Naive thymus-derived CD4-positive, alpha-beta T cell (primary cell): ENCODE results near the gene SUCO. TPM values are rescaled to one million over a fixed set of nuclear protein-coding genes. Genes with fewer than 3 reads are reported as not detected.

Experiments
- ATAC-seq: fragments of 150-1000 bp; cut with Tn5 transposase; 2 replicates; pipeline ENCODE4 v1.10.0; 2021; ENCODE audit warnings: mild to moderate bottlenecking, moderate library complexity
- CTCF ChIA-PET: fragments of 350-600 bp; sonication (Branson Sonifier 250); formaldehyde crosslinking; loops from one replicate; lab custom pipeline; 2021; ENCODE audit warnings: antibody characterized with exemption; lab: Charles Lee
- POLR2A ChIA-PET: fragments of 350-600 bp; sonication (Branson Sonifier 250); formaldehyde crosslinking; loops from one replicate; lab custom pipeline; 2021; ENCODE audit warnings: antibody characterized with exemption, inconsistent platforms; lab: Charles Lee
- DNase-seq, 9 donors: peaks; one replicate each; pipeline versions ENCODE4 v3.0.0 to v3.0.0-alpha.2; 2020 to 2022; ENCODE audit warnings: mixed read lengths in 1 of 9
- H3K27ac ChIP-seq: one replicate; pipeline ENCODE4 v1.7.0; 2013; ENCODE audit warnings: mild to moderate bottlenecking, low read depth, low read length, moderate library complexity
- H3K27me3 ChIP-seq, 2 donors: one replicate each; pipeline ENCODE4 v1.7.0; 2013; ENCODE audit warnings: low read length in 2 of 2, mild to moderate bottlenecking in 2 of 2, moderate library complexity in 2 of 2; ENCODE audit not compliant: control insufficient read depth in 2 of 2, insufficient read depth in 2 of 2
- H3K36me3 ChIP-seq, 3 experiments: 1 replicate in 2 of 3; 2 replicates in 1 of 3; pipeline ENCODE4 v1.7.0; 2013; ENCODE audit warnings: low read length in 3 of 3, mild to moderate bottlenecking in 3 of 3, moderate library complexity in 1 of 3; ENCODE audit not compliant: insufficient read depth in 3 of 3, control insufficient read depth in 2 of 3
- H3K4me1 ChIP-seq, 2 donors: one replicate each; pipeline ENCODE4 v1.7.0; 2013; ENCODE audit warnings: low read length in 2 of 2, mild to moderate bottlenecking in 2 of 2, moderate library complexity in 1 of 2; ENCODE audit not compliant: control insufficient read depth in 2 of 2, insufficient read depth in 2 of 2
- H3K4me3 ChIP-seq: 2 replicates; pipeline ENCODE4 v1.7.0; 2013; ENCODE audit warnings: mild to moderate bottlenecking, low read length
- H3K9me3 ChIP-seq, 3 experiments: 1 replicate in 2 of 3; 2 replicates in 1 of 3; pipeline ENCODE4 v1.7.0; 2013; ENCODE audit warnings: low read length in 3 of 3; ENCODE audit not compliant: control insufficient read depth in 2 of 3
- H3K27ac Mint-ChIP-seq, 9 donors: one replicate each; pipeline ENCODE4 v1.8.0; 2020 to 2022; ENCODE audit warnings: mixed read lengths in 9 of 9, mild to moderate bottlenecking in 8 of 9, moderate library complexity in 5 of 9, inconsistent platforms in 2 of 9
- H3K27me3 Mint-ChIP-seq, 5 donors: one replicate each; pipeline ENCODE4 v1.8.0; 2021 to 2022; ENCODE audit warnings: mixed read lengths in 5 of 5, mild to moderate bottlenecking in 1 of 5
- H3K36me3 Mint-ChIP-seq, 5 donors: one replicate each; pipeline ENCODE4 v1.8.0; 2020 to 2022; ENCODE audit warnings: mixed read lengths in 5 of 5, mild to moderate bottlenecking in 3 of 5, inconsistent platforms in 1 of 5
- H3K4me1 Mint-ChIP-seq, 7 donors: one replicate each; pipeline ENCODE4 v1.8.0; 2020 to 2022; ENCODE audit warnings: mixed read lengths in 7 of 7, mild to moderate bottlenecking in 3 of 7, inconsistent platforms in 1 of 7
- H3K4me3 Mint-ChIP-seq, 10 donors: one replicate each; pipeline ENCODE4 v1.8.0; 2020 to 2022; ENCODE audit warnings: mild to moderate bottlenecking in 10 of 10, mixed read lengths in 10 of 10, moderate library complexity in 6 of 10, inconsistent platforms in 2 of 10
- H3K9me3 Mint-ChIP-seq, 11 donors: one replicate each; pipeline ENCODE4 v1.8.0; 2020 to 2022; ENCODE audit warnings: mixed read lengths in 11 of 11, mild to moderate bottlenecking in 4 of 11, inconsistent platforms in 1 of 11, moderate library complexity in 1 of 11
- intact Hi-C, 2 donors: fragments of 100-400 bp; cut with micrococcal nuclease; formaldehyde crosslinking; loops; one replicate each; pipeline ENCODE4 v1.15.1; 2023
- polyA plus RNA-seq, 2 donors: library from polyadenylated mRNA; unstranded; fragments of 300-500 nt; fragmentation: Illumina TruSeq; gene quantifications; one replicate each; pipeline ENCODE4 v1.2.3, GENCODE V29; 2021
- total RNA-seq, 6 experiments: library from RNA in 5 of 6; stranded (reverse) in 5 of 6; gene quantifications; 1 replicate in 5 of 6; 2 replicates in 1 of 6; pipeline ENCODE4 v1.2.3 and lab custom pipeline; 2021 to 2026

SUCO gene
- total and polyA plus RNA-seq, 7 experiments from 2014 or later: 13.6 to 95.0 (median 71.9) TPM

DNA sequence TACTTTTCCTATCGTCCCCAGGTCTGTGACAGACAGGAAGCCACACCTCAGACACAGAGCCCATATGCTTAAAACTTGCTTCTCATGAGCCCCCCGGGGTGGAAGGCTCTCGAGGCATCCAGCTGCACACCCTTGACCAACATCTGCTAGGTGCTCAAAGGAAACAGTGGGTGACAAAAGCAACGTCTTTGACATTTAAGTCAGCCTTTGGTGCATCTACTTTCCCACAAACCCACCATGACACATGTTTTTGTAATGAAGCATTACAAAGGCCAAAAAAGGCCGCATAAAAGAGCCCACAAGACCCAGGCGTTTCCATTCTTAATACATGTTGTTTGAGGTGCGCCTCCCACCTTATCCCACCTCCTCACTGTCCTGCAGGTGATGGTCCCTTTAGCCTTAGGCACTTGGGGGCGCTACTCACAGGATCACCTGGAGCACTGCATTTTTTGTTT lies 114.2 kb downstream of the SUCO start:
- Histone ChIP-seq H3K36me3 (no peaks in the 10 kb centered on the region), H3K27ac (no peak overlapping the region), H3K27me3 (no peaks in the 10 kb centered on the region), H3K9me3 (no peaks in the 10 kb centered on the region), H3K4me3 (no peak overlapping the region), H3K4me1 (peaks cover 33 to 35% of the 10 kb centered on the region in 2 donors)
- CTCF ChIA-PET: interaction anchor here (1.3 kb wide), 1 partner anchor 72 kb away, joined by 3 read pairs; no protein-coding TSS in a partner anchor
- Mint-ChIP-seq H3K9me3 (peaks cover 0 to 1% (median 0%) of the 10 kb centered on the region in 11 donors), H3K36me3 (peaks cover 0 to 8% (median 0%) of the 10 kb centered on the region in 5 donors), H3K4me3 (peak overlapping the region in 4 of 10 donors; percentile 11 to 34 (median 27)), H3K4me1 (peaks cover 35 to 61% (median 53%) of the 10 kb centered on the region in 7 donors), H3K27me3 (peaks cover 0 to 31% (median 0%) of the 10 kb centered on the region in 5 donors), H3K27ac (peak overlapping the region in 4 of 9 donors; percentile 3 to 57 (median 34))
- POLR2A ChIA-PET: interaction anchor here (0.7 to 1.1 kb wide), 4 partner anchors 9 to 829 kb away, joined by 3 read pairs; no protein-coding TSS in a partner anchor
- peak in 2 of 9 donors; percentile 12 to 51 for DNase-seq
- intact Hi-C loops: loop anchor here in 1 of 2 donors (2.0 kb wide), 1 partner anchor 16 kb away; no protein-coding TSS in a partner anchor
- peak; percentile 53 for ATAC-seq

- peaks cover 32 to 52% (median 45%) of the 10 kb centered on the region in 7 donors for H3K4me1 Mint-ChIP-seq
- peak overlapping the region in 1 of 10 donors; percentile 8 for H3K4me3 Mint-ChIP-seq
- CTCF ChIA-PET: interaction anchor here (1.3 kb wide), 1 partner anchor 71 kb away, joined by 3 read pairs; no protein-coding TSS in a partner anchor
Observed at GRCh38 chr1:172647987-172648386, 115.0 kb downstream of the SUCO start.

DNA sequence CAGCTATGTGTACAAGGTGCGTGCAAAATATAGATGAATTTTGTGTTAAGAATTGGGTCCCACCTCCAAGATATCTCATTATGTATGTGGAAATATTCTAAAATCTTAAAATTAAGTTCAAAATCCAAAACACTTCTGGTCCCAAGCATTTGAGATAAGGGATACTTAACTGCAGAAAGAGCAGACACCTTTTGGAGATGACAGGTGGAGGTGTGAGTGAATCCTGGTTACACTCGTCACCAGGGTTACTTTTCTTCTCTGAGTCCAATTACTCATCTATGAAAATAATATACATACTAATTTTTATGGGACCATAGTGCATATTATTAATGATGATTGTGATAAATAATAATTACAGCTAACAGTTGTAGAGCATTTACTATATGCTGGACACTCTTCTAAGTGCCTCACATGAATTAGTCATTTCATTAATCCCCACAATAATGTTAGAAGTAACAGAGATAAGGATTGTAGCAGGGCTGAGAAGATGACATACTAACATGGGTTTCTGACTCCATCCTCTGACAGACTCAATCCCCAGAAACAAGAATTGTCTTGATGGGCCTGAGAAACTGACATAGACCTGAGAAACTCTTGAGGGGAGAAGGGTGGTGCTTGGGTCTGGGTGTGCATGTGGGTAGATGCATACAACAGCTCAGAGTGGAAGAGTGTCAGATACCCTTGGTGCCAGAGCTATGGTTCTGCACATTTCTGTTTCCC lies 117.7 kb downstream of the SUCO start:
- Histone ChIP-seq H3K9me3 (no peaks in the 10 kb centered on the region), H3K36me3 (no peaks in the 10 kb centered on the region), H3K4me1 (peaks cover 13 to 22% of the 10 kb centered on the region in 2 donors), H3K27ac (no peak overlapping the region), H3K27me3 (no peaks in the 10 kb centered on the region), H3K4me3 (no peak overlapping the region)
- no peak for DNase-seq
- POLR2A ChIA-PET: interaction anchor here (0.9 to 1.5 kb wide), 2 partner anchors 8 to 11 kb away, joined by 3 to 11 read pairs; partner anchors contain the start of gene FASLG
- Mint-ChIP-seq H3K36me3 (peaks cover 0 to 7% (median 0%) of the 10 kb centered on the region in 5 donors), H3K4me3 (no peak overlapping the region), H3K9me3 (peaks cover 0 to 6% (median 0%) of the 10 kb centered on the region in 11 donors), H3K27me3 (peaks cover 0 to 23% (median 0%) of the 10 kb centered on the region in 5 donors), H3K27ac (no peak overlapping the region), H3K4me1 (peaks cover 18 to 41% (median 35%) of the 10 kb centered on the region in 7 donors)
- intact Hi-C loops: no loop called here
- CTCF ChIA-PET: no interaction called here
- no peak for ATAC-seq

More at GRCh38 chr1:172647987-172648386, 115.0 kb downstream of the SUCO start:
- Histone ChIP-seq H3K36me3 (no peaks in the 10 kb centered on the region), H3K9me3 (no peaks in the 10 kb centered on the region), H3K27ac (no peak overlapping the region), H3K27me3 (no peaks in the 10 kb centered on the region), H3K4me3 (no peak overlapping the region), H3K4me1 (peaks cover 26 to 31% of the 10 kb centered on the region in 2 donors)
- DNase-seq (no peak), ATAC-seq (no peak)
- Mint-ChIP-seq H3K27me3 (peaks cover 0 to 30% (median 0%) of the 10 kb centered on the region in 5 donors), H3K27ac (no peak overlapping the region), H3K36me3 (peaks cover 0 to 10% (median 0%) of the 10 kb centered on the region in 5 donors), H3K9me3 (peaks cover 0 to 1% (median 0%) of the 10 kb centered on the region in 11 donors)
- POLR2A ChIA-PET: interaction anchor here (1.0 kb wide), 1 partner anchor 828 kb away, joined by 3 read pairs; no protein-coding TSS in a partner anchor
- intact Hi-C loops: loop anchor here in 1 of 2 donors (2.0 kb wide), 1 partner anchor 15 kb away; no protein-coding TSS in a partner anchor

DNA sequence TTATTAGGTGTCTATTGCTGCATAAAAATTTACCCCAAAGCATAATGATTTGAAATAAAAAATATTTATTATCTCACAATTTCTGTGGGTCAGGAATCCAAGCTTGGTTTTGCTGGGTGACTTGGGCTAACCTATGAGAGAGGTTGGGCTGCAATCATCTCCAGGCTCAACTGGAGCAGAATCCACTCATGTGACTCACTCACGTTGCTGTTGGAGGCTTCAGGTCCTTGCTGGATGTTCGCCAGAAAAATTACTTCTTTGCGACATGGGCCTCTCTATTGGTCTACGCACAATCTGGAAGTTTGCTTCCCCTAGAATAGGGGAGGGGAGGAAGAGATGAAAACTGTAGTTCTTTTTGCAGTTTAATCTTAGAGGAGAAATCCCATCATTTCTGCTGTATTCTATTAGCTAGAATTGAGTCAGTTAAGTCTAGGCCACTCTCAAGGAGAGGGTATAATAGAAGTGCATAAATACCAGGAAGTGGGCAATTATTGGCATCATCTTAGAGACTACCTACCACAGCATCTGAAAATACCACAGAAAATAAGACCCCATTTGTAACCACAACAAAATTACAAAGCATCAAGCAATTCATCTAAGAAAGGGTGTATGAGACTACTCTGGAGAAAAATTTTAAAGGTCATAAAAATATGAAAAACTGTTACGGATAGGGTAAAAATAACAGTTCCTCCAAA lies 120.2 kb downstream of the SUCO start:
- Mint-ChIP-seq H3K27me3 (peaks cover 0 to 25% (median 0%) of the 10 kb centered on the region in 5 donors), H3K4me1 (peaks cover 7 to 29% (median 21%) of the 10 kb centered on the region in 7 donors), H3K27ac (no peak overlapping the region), H3K36me3 (peaks cover 0 to 11% (median 0%) of the 10 kb centered on the region in 5 donors), H3K4me3 (no peak overlapping the region), H3K9me3 (peaks cover 0 to 6% (median 0%) of the 10 kb centered on the region in 11 donors)
- H3K36me3 ChIP-seq: no peaks in the 10 kb centered on the region
- H3K4me1 ChIP-seq: peaks cover 0 to 7% of the 10 kb centered on the region in 2 donors
- H3K4me3 ChIP-seq: no peak overlapping the region
- CTCF ChIA-PET: no interaction called here
- no peaks in the 10 kb centered on the region for H3K9me3 ChIP-seq
- no peaks in the 10 kb centered on the region for H3K27me3 ChIP-seq
- no peak overlapping the region for H3K27ac ChIP-seq
- POLR2A ChIA-PET: interaction anchor here (0.7 to 1.0 kb wide), 3 partner anchors 11 to 161 kb away, joined by 3 to 4 read pairs (median 3); no protein-coding TSS in a partner anchor
- intact Hi-C loops: no loop called here
- DNase-seq: no peak
- ATAC-seq: no peak

DNA sequence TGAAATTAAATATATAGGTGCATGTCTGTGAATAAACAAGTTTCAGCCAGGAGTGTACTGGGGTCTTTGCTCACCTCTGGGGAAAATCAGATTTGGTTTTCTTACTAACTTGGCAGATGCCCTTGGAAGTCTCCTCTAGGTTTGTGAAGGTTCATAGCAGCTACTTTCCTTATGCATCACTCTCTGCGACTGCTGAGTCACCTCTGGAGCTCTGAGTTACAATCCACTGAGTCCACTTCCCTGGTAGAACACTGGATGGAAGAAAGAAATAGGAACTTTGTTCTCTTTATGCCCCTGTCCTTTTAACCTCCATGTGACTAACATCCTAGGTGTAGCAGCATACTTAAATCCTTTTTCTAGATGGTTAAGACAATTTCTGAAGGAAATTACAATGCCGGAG lies 121.6 kb downstream of the SUCO start:
- Histone ChIP-seq H3K27ac (no peak overlapping the region), H3K27me3 (no peaks in the 10 kb centered on the region), H3K36me3 (no peaks in the 10 kb centered on the region), H3K4me3 (no peak overlapping the region), H3K4me1 (peaks cover 10 to 14% of the 10 kb centered on the region in 2 donors), H3K9me3 (no peaks in the 10 kb centered on the region)
- ChIA-PET CTCF (no interaction called here), POLR2A (interaction anchor here (0.7 kb wide), 1 partner anchor 26 kb away, joined by 3 read pairs; no protein-coding TSS in a partner anchor)
- Mint-ChIP-seq H3K27ac (no peak overlapping the region), H3K27me3 (peaks cover 0 to 22% (median 0%) of the 10 kb centered on the region in 5 donors), H3K4me1 (peaks cover 13 to 39% (median 32%) of the 10 kb centered on the region in 7 donors), H3K36me3 (peaks cover 0 to 8% (median 0%) of the 10 kb centered on the region in 5 donors), H3K9me3 (peaks cover 0 to 6% (median 0%) of the 10 kb centered on the region in 11 donors), H3K4me3 (peak overlapping the region in 1 of 10 donors; percentile 16)
- no peak for DNase-seq
- ATAC-seq: no peak
- intact Hi-C loops: no loop called here

DNA sequence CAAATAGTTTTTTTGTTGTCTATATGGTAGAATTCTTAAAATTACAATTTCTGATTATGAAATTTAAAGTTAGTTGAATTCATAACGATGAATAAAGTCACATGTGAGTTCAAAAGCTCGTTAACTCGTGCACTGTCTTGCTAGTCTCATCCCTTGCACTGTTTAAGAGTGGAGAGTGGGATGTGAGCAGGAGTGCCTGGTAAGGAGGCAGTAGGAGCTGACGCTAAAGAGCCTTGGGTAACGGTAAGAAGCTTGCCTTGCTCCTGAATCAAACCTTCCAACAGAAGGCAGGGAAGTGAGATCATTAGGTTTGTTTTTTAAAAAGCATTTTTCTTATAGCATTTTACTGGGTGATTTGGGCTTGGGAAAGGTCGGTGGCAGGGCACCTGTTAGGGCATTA lies 123.6 kb downstream of the SUCO start:
- no peak for ATAC-seq
- Histone ChIP-seq H3K27me3 (no peaks in the 10 kb centered on the region), H3K36me3 (no peaks in the 10 kb centered on the region), H3K27ac (no peak overlapping the region), H3K4me3 (no peak overlapping the region), H3K9me3 (no peaks in the 10 kb centered on the region), H3K4me1 (peaks cover 18 to 30% of the 10 kb centered on the region in 2 donors)
- H3K4me3 Mint-ChIP-seq: peak overlapping the region in 1 of 10 donors; percentile 30
- intact Hi-C loops: no loop called here
- H3K4me1 Mint-ChIP-seq: peaks cover 26 to 59% (median 48%) of the 10 kb centered on the region in 7 donors
- H3K36me3 Mint-ChIP-seq: peaks cover 0 to 8% (median 0%) of the 10 kb centered on the region in 5 donors
- peaks cover 0 to 6% (median 0%) of the 10 kb centered on the region in 11 donors for H3K9me3 Mint-ChIP-seq
- ChIA-PET CTCF (no interaction called here), POLR2A (no interaction called here)
- peak overlapping the region in 1 of 9 donors; percentile 25 for H3K27ac Mint-ChIP-seq
- peaks cover 0 to 22% (median 0%) of the 10 kb centered on the region in 5 donors for H3K27me3 Mint-ChIP-seq
- no peak for DNase-seq
